Stimulated activated CD8-positive, alpha-beta memory T cell treated with anti-CD3 and anti-CD28 coated beads, Interleukin-15, amount 100 ng/mL, for 1 hour (primary cell): Measurements from ENCODE around the gene ADAM12.
"Not testable (repeated sequence)": the region's sequence is repeated elsewhere in the genome, so short reads cannot be mapped to it uniquely, and the experiment has no call there.

ENCODE experiments used
- DNase-seq: peaks from one replicate; pipeline ENCODE4 v3.0.0-alpha.2; 2020; ENCODE audit warnings: low read depth

The ADAM12 gene

GRCh38 chr10:126402721-126403695 lies 14.7 kb upstream of the ADAM12 start:
- DNase-seq: no peak

- DNase-seq: no peak
Observed at GRCh38 chr10:126400641-126401040, 12.4 kb upstream of the ADAM12 start.

GRCh38 chr10:126398924-126399323 lies 10.6 kb upstream of the ADAM12 start:
- no peak for DNase-seq

GRCh38 chr10:126398383-126398743 lies 10.1 kb upstream of the ADAM12 start:
- DNase-seq: no peak

- no peak for DNase-seq
Observed at GRCh38 chr10:126397640-126398382, 9.5 kb upstream of the ADAM12 start.

GRCh38 chr10:126397156-126397555 lies 8.9 kb upstream of the ADAM12 start:
- no peak for DNase-seq

- DNase-seq: no peak
Observed at GRCh38 chr10:126394948-126395347, 6.7 kb upstream of the ADAM12 start.

- DNase-seq: no peak
Observed at GRCh38 chr10:126393076-126393475, 4.8 kb upstream of the ADAM12 start.

GRCh38 chr10:126392469-126392868 lies 4.2 kb upstream of the ADAM12 start:
- DNase-seq: no peak

GRCh38 chr10:126392068-126392467 lies 3.8 kb upstream of the ADAM12 start:
- DNase-seq: no peak

GRCh38 chr10:126391192-126391885 lies 3.1 kb upstream of the ADAM12 start:
- no peak for DNase-seq

- DNase-seq: no peak
Observed at GRCh38 chr10:126390324-126390723, 2.0 kb upstream of the ADAM12 start.

- DNase-seq: no peak
Observed at GRCh38 chr10:126387041-126387921, 996 bp downstream of the ADAM12 start.

GRCh38 chr10:126384269-126384873 lies 3.9 kb downstream of the ADAM12 start:
- DNase-seq: no peak

GRCh38 chr10:126380352-126381076 lies 7.8 kb downstream of the ADAM12 start:
- DNase-seq: no peak

- not testable (repeated sequence) for DNase-seq
Observed at GRCh38 chr10:126379166-126379565, 9.1 kb downstream of the ADAM12 start.

- no peak for DNase-seq
Observed at GRCh38 chr10:126376956-126377355, 11.3 kb downstream of the ADAM12 start.

- no peak for DNase-seq
Observed at GRCh38 chr10:126375926-126376554, 12.2 kb downstream of the ADAM12 start.

GRCh38 chr10:126375299-126375698 lies 13.0 kb downstream of the ADAM12 start:
- DNase-seq: no peak

GRCh38 chr10:126374435-126374834 lies 13.8 kb downstream of the ADAM12 start:
- no peak for DNase-seq
